ENCODE results near the gene PI16.
A peak's percentile ranks its signal among the peaks of the same experiment; 100 is the strongest.

DNA sequence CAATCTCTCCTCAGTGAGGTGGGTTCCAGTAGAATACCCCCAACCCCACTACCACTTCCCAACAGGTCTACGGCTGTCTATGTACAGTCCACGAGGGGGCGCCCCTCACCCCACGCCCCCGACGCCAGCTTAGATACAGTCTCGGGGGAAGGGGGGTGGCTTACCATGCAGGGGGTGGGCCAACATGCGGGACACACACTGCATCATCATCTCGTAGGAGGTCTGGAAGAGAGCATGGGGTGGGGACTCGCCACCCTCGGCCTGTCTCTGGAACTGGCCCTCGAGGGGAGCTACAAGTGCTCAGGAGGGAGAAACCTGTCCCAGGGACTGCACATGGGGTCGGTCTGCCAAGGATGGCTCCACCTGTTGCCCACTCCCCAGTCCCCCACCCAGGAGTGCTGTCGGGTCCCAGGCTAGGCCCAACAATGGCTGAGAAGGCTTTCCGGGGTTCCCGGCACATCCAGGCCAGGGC, 23.0 kb downstream of the PI16 start:
- TF ChIP-seq, protein P1, sequence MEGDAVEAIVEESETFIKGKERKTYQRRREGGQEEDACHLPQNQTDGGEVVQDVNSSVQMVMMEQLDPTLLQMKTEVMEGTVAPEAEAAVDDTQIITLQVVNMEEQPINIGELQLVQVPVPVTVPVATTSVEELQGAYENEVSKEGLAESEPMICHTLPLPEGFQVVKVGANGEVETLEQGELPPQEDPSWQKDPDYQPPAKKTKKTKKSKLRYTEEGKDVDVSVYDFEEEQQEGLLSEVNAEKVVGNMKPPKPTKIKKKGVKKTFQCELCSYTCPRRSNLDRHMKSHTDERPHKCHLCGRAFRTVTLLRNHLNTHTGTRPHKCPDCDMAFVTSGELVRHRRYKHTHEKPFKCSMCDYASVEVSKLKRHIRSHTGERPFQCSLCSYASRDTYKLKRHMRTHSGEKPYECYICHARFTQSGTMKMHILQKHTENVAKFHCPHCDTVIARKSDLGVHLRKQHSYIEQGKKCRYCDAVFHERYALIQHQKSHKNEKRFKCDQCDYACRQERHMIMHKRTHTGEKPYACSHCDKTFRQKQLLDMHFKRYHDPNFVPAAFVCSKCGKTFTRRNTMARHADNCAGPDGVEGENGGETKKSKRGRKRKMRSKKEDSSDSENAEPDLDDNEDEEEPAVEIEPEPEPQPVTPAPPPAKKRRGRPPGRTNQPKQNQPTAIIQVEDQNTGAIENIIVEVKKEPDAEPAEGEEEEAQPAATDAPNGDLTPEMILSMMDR (IDR thresholded peaks at IDR 0.05; ENCODE audit: low read length) = peak; percentile 50
- TF ChIP-seq EZH2 (optimal IDR thresholded peaks at IDR 0.05; ENCODE audit: low read depth, low read length) = no peak

All from MM.1S (cell line).